VCaP (cell line): ENCODE data around the gene OTP.
"Not testable (repeated sequence)": the region's sequence is repeated elsewhere in the genome, so short reads cannot be mapped to it uniquely, and the experiment has no call there.

Experiments
- H3K27ac ChIP-seq: fragments of 450-650 bp; 2 replicates; pipeline ENCODE4 v1.5.1; 2017
- TF ChIP-seq, protein P1 (sequence below): fragments of 450-650 bp; conservative IDR thresholded peaks from 2 replicates; pipeline ENCODE4 v1.5.1; 2017; ENCODE audit warnings: mild to moderate bottlenecking, moderate library complexity

Gene OTP

DNA sequence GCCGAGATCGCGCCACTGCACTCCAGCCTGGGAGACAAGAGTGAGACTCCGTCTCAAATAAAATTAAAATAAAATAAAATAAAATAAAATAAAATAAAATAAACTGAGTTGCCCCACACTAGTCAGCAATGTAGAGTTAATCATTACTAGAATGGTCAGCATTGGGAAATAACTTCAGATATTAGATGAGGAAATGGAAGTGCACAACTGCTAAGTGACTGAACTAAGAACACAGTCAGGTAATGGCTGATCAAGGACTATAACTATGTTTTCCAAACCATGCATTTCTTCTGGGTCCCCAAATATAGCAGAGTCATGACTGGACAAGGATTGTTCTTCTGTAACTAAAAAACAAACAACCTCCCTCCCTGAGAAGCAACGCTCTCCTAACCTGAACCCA lies 17.1 kb downstream of the OTP start:
- H3K27ac ChIP-seq: no peak overlapping the region
- TF ChIP-seq, protein P1, sequence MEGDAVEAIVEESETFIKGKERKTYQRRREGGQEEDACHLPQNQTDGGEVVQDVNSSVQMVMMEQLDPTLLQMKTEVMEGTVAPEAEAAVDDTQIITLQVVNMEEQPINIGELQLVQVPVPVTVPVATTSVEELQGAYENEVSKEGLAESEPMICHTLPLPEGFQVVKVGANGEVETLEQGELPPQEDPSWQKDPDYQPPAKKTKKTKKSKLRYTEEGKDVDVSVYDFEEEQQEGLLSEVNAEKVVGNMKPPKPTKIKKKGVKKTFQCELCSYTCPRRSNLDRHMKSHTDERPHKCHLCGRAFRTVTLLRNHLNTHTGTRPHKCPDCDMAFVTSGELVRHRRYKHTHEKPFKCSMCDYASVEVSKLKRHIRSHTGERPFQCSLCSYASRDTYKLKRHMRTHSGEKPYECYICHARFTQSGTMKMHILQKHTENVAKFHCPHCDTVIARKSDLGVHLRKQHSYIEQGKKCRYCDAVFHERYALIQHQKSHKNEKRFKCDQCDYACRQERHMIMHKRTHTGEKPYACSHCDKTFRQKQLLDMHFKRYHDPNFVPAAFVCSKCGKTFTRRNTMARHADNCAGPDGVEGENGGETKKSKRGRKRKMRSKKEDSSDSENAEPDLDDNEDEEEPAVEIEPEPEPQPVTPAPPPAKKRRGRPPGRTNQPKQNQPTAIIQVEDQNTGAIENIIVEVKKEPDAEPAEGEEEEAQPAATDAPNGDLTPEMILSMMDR: no peak

DNA sequence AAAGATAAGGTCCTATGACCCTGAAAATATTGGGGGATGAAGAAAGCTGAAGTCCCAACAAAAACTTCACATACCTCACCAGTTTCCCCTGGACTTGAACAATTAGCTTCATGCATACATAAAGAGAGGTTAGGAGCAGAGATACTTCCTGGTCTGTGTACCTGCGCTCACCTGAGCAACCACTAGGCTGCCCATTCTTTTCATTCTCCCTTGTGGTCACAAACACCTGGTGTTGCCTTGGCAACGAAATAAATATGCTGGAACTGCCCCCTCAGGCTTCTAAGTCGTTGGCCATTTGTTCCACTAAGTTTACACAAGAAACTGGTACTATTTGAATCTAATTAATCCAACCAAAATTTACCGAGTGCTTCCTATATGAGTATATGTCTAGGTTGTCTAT lies 18.1 kb downstream of the OTP start:
- H3K27ac ChIP-seq: no peak overlapping the region
- TF ChIP-seq, protein P1: no peak; the same call in 1 of the 2 replicates

DNA sequence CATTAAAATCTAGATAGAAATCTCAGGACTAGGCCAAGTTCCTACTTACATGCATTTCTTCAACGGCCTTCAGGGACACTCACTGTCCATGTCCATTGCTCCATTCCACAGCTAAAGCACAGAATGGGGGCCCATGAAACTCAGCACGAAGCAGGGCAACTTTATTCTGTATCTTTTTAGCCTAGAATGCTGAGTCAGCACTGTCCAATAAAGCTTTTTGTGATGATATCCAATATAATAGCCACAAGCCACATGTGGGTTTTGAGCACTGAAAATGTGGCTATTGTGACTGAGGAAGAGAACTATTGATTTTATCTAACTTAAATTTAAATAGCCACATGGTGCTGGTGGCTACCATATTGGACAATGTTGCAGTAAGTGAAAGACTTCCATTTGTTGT lies 21.6 kb downstream of the OTP start:
- H3K27ac ChIP-seq: no peak overlapping the region
- TF ChIP-seq, protein P1: no peak

DNA sequence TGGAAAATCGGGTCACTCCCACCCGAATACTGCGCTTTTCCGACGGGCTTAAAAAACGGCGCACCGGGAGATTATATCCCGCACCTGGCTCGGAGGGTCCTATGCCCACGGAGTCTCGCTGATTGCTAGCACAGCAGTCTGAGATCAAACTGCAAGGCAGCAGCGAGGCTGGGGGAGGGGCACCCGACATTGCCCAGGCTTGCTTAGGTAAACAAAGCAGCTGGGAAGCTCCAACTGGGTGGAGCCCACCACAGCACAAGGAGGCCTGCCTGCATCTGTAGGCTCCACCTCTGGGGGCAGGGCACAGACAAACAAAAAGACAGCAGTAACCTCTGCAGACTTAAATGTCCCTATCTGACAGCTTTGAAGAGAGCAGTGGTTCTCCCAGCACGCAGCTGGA lies 29.6 kb downstream of the OTP start:
- not testable (repeated sequence) for H3K27ac ChIP-seq

DNA sequence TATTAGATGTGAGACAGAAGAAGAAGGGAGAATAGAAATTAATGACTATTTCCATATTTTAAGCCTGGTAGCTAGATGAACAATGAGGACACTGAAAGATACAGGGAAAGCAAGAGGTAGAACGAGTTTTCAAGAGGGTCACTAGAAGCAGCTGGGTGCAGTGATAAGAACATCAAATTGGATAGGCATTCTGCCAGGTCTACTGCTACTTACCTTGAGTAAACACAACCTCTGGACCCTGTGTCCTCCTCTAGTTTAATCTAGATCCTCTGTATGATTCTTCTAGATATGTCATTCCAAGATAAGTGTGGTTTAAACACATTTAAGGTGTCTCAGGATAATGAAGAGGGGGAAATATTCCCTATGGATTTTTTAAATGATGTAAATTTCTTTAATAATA lies 31.2 kb downstream of the OTP start:
- no peak overlapping the region for H3K27ac ChIP-seq
- TF ChIP-seq, protein P1: no peak

DNA sequence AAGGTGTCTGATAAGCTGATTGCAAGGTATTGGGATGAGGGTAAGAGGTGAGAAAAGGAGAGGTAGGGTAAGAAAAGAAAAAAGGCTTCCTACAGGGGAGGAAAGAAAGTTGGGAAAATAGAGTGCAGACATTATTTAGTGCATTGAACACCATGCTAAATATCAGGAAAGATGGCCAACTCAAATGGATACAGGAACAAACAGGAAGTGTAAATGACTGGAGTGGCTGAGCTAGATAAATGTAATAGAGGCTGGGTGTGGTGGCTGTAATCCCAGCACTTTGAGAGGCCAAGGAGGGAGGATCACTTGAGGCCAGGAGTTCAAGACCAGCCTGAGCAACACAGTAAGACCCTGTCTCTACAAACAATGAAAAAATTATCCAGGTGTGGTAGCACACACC lies 32.2 kb downstream of the OTP start:
- no peak overlapping the region for H3K27ac ChIP-seq
- TF ChIP-seq, protein P1: no peak

DNA sequence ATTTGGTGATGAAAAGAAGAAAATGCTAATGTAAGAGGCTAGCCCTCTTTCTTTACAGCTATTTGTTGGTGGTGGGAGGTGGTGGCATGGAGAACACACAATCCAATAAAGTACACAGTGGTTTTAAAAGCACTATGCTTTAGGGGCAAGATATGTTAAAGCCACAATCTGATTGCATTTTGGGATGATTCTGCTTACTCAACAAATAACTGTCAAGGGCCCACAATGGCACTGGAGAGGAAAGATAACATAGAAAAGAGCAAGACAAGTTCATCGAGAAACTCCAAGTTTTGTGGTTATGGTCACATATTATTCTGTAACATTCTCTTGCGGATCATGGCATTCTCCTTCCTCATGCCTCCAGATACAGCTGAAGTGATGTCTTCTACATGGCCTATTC lies 38.8 kb downstream of the OTP start:
- TF ChIP-seq, protein P1: no peak
- no peak overlapping the region for H3K27ac ChIP-seq

DNA sequence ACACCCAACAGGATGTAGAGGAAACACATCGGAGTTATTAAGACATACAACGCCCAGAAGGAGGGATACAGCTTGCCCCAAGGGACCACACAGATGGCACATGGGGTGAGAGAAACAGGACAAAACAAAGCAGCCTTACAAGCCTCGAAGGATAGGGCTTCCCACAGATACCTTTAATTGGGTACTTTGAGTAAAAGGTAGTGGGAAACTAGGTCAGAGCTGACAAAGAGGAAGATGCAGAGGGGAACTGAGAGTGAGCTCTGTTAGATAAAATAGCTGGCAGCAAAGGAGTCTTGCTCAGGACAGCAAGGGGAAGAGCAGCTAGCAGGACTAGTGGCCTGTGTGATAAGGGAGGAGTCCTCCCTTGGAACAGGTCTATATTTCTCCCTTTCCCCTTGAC lies 48.2 kb downstream of the OTP start:
- no peak overlapping the region for H3K27ac ChIP-seq
- TF ChIP-seq, protein P1: no peak
